ENCODE results near the gene SKIDA1.
"Not testable (repeated sequence)": the region's sequence is repeated elsewhere in the genome, so short reads cannot be mapped to it uniquely, and the experiment has no call there.

The SKIDA1 gene
- 0 to 1.8 (median 0.22) reads per million in 17 experiments for total RNA-seq

DNA sequence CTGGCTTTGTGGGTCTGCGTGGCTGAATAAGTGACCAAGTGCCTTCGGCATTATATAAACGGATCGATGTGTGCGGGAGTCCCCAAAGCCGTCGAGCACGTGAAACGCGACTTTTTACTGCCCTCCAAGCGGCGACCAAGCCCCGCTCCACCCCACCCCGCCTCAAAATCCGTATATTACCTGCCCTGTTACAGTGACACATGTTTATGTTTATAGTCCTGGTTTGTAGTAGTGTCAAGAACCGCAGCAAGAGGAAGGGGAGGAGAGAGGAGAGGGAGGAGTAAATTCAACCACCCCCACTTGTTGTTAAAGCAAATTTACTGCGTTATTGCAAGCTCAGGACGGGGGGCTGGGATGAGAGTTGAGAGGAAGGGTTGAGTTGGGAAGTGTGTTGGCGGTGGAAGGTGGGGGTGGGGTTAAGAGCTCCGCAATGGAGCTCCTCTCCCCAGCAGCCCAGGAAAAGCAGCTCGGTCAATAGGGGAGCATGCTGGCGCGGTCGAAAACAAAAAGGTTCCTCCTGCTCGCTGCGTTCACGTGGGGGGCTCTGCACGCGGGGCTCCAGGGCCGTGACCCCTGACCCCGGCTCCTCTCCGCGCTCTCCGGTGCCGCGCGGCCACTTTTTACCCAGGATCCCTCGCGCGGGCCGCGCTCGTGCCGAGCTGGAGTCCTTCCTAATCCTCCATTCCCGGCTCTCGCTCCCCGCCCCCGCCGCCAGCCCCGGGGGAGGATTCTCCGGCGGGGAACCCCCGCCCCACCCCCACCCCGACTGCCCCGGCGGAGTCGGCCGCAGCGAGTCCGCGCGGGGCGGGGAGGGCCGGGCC is at the start of gene SKIDA1:
Gene SKIDA1, minus strand, starts transcription at position 316 of the 821 bp plus-strand sequence. CDS start 7,860 bp downstream, outside the sequence.
- DNase-seq = peak; percentile 76 to 92 (median 87)

DNA sequence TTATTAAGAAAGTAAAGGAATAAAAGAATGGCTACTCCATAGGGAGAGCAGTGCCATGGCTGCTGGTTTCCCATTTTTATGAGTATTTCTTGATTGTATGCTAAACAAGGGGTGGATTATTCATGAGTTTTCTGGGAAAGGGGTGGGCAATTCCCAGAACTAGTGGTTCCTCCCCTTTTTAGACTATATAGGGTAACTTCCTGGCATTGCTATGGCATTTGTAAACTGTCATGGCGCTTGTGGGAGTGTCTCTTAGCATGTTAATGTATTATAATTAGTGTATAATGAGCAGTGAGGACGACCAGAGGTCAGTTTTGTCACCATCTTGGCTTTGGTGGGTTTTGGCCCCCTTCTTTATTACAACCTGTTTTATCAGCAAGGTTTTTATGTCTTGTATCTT is 49.0 kb upstream of the SKIDA1 start:
- not testable (repeated sequence) for DNase-seq

GRCh38 chr10:21572578-21572977 is 47.1 kb upstream of the SKIDA1 start:
- peak in 1 of 4 experiments; percentile 5 for DNase-seq

DNA sequence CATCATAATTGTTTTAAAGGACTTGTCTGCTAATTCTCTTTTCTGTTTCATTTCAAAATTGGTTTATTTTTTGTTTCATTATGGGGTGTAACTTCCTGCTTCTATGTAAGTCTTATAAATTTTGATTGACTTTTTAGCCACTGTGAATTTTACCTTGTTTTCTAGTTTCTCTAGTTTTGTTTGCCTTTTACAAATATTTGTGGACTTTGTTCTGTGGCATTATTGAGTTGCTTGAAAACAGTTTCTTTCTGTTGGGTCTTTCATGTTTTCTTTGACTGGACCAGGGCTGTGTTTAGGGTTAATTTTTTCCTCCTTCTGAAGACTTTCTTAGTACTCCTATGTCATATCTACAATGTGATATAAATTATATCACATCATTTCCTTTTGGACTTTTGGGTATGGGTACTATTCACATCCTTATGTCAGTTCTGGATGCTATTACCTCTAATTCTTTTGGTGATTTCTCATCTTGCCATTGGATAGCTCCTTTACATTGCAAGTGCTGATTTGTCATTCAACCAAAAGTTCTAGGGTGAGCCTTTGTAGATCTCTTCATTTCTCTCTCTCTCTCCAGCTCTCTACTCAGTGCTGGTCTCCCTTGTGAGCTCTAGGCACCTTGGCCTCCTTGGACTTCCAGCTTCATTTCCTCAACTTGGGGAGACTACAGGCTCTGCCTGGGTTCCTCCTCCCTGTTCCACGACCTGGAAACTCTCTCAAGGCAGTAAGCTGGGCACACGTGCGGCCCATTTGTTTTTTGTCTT is 45.5 kb upstream of the SKIDA1 start:
- DNase-seq = no peak

- not testable (repeated sequence) for DNase-seq
These were observed 33.5 kb upstream of the SKIDA1 start for GRCh38 chr10:21558984-21559383.

DNA sequence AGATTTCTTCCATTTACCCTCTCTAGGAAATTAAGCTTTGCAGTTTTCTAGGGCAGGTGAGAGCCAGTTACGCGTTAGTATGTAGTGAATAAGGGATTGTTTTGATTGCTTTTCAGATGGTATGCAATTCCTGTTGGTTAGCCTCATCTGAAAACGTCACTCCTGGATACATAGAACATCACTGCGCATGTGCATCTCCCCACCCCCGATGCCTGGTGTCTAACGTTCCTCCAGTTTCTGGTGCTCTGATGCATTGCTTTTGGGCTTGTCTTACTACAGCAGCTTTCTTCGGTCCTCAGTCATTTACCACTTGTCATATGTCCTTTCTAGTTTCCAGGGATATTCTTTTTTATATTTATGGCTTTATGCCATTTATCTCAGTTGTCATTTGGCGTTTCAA is 31.0 kb upstream of the SKIDA1 start:
- DNase-seq = no peak

GRCh38 chr10:21552638-21553037 is 27.2 kb upstream of the SKIDA1 start:
- DNase-seq = no peak

- DNase-seq = no peak
These were observed 21.8 kb upstream of the SKIDA1 start for GRCh38 chr10:21547246-21547645.

- peak in 2 of 4 experiments; percentile 17 to 56 for DNase-seq
These were observed 15.2 kb upstream of the SKIDA1 start for GRCh38 chr10:21540701-21541100.

- no peak for DNase-seq
These were observed 11.4 kb upstream of the SKIDA1 start for GRCh38 chr10:21536874-21537273.

- not testable (repeated sequence) for DNase-seq
These were observed 10.5 kb upstream of the SKIDA1 start for GRCh38 chr10:21535976-21536375.

- DNase-seq = no peak
These were observed 10.0 kb upstream of the SKIDA1 start for GRCh38 chr10:21535494-21535965.

DNA sequence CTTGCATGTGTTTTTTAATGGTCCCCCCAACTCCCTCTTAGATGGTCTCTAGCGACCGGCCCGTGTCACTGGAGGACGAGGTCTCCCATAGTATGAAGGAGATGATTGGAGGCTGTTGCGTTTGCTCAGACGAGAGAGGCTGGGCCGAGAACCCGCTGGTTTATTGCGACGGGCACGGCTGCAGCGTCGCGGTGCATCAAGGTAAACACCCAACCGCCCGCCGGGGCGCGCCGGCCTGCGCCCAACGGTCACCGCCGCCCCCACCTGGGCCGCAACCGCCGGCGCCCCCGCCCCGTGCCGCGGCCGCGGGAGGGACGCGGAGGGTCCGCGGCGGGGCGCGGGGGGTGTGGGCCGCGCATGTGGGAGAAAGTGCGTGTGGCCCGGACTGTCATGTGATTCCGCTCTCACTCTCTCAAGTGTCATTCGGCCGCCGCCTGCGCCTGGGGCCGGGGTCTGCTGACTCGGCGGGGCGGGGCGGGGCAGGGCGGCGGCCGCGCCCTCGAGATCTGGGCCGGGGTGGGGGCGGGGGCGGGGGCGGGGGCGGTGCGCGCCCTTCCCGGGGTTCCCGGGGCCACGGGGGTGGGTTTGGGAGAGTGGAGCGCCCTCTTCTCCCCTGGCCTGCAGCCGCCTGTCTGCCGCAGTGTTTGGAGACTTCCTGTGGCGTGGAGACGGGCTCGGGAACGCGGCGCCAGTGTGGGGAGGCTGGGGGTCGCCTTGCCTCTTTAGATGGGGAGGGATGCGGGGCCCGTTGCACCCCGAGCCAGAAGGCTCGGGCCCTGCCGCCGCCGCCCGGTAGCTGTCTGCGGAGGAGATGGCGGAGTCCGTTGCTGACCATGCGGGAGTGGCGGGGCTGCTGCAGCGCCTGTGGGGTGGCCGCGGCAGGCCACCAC is 9.4 kb upstream of the SKIDA1 start:
- peak; percentile 56 to 85 (median 76) for DNase-seq

- no peak for DNase-seq
These were observed 8.8 kb upstream of the SKIDA1 start for GRCh38 chr10:21534280-21534586.

GRCh38 chr10:21533467-21534279 is 8.2 kb upstream of the SKIDA1 start, which contains the start of gene MLLT10:
Gene MLLT10 (plus strand): TSS chr10:21534232. CDS start chr10:21534645, 413 bp downstream.
- peak; percentile 94 to 97 (median 96) for DNase-seq

DNA sequence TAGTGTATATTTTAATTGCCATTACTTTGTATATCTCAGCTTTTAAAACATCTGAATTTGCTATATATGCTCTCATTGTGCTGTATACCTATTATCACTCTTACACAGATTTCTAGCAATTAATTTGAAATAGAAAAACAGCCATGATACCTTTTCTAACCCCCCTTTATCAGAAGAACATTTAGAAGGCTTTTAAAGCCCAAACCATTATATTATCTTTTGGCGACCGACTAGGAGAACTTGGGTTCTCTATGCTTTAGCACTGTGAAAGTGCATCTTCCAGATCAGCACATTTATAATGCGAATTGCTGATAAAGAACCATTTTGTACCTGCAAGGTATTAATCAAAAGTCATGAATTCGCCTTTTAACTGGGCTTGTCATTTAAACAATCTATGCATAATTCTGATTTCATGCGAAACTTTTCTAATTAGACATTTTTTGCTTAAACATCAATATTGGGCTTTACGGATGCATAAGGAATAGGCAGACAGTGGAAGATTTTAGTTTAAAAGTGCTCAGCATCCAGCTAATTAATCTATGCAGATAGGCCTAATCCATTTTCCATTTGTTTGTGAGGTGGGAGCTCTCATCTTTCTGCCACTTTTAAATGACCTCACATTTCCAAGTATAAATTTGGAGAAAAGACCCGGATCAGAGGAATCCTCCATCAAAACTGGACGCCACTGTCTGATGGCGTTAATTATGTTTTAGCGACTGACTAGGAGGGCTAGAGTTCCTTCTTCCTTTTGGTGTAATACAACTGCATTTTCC is 7.4 kb upstream of the SKIDA1 start:
- no peak for DNase-seq

GRCh38 chr10:21531164-21531563 is 5.7 kb upstream of the SKIDA1 start:
- peak in 2 of 4 experiments; percentile 29 to 48 for DNase-seq

GRCh38 chr10:21530641-21531040 is 5.2 kb upstream of the SKIDA1 start:
- no peak for DNase-seq

GRCh38 chr10:21530168-21530567 is 4.7 kb upstream of the SKIDA1 start:
- no peak for DNase-seq

DNA sequence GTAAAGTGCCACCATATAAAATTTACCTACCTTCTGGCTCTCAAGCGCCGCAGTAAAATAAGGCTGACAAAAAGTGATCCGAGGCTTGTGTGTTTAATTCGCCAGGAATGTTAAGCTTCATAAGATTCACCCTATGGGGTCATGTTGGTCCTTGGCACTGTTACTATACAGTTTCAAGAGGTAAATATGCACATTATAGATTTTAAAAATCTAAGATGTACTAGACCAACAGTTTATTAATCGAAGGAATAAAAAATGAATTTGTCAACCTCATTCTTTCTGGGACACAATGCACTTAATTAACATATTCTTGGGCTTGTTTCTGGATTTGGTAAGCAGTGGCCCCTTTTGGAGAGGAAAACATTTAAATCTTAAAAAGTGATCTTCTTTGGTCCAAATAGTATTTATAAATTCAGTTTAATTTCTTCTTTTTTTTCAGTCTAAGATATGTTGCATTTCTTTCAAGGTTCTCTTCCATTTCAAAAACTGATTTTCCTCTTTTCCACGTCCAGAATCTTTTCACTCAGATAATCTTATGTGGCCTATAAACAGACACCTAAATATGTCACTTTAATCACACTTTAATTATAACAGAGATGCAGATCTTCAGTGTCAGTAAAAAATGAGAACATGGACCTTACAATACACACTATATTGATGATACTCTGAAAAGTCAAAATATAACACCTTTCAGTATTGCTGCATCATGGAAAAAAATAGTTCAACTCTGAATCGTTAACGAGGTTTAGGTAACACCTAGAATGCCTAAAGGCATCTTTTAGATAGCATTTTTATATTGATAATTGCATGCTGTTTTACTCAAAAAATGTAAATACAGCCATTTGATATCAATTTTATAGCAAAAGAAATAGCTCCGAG is 3.8 kb upstream of the SKIDA1 start:
- DNase-seq = no peak
